ENCODE data around the gene RNF113B.

The RNF113B gene

GRCh38 chr13:98173431-98174152 lies 3.5 kb downstream of the RNF113B start:
- no peak for DNase-seq

GRCh38 chr13:98172590-98173422 lies 4.3 kb downstream of the RNF113B start:
- DNase-seq: no peak

GRCh38 chr13:98171900-98172589 lies 5.0 kb downstream of the RNF113B start:
- no peak for DNase-seq

- no peak for DNase-seq
Measured at GRCh38 chr13:98169331-98169730, 7.7 kb downstream of the RNF113B start.

GRCh38 chr13:98162935-98163334 lies 14.1 kb downstream of the RNF113B start:
- DNase-seq: no peak

- no peak for DNase-seq
Measured at GRCh38 chr13:98158172-98158899, 18.7 kb downstream of the RNF113B start.

GRCh38 chr13:98157609-98158008 lies 19.5 kb downstream of the RNF113B start:
- no peak for DNase-seq

- no peak for DNase-seq
Measured at GRCh38 chr13:98157188-98157587, 19.9 kb downstream of the RNF113B start.

GRCh38 chr13:98156259-98156658 lies 20.8 kb downstream of the RNF113B start:
- no peak for DNase-seq

- DNase-seq: no peak
Measured at GRCh38 chr13:98155475-98156109, 21.5 kb downstream of the RNF113B start.

- DNase-seq: no peak
Measured at GRCh38 chr13:98150832-98151479, 26.1 kb downstream of the RNF113B start.

- no peak for DNase-seq
Measured at GRCh38 chr13:98147521-98147920, 29.5 kb downstream of the RNF113B start.

GRCh38 chr13:98144801-98145350 lies 32.2 kb downstream of the RNF113B start:
- DNase-seq: no peak

- DNase-seq: no peak
Measured at GRCh38 chr13:98144027-98144741, 32.9 kb downstream of the RNF113B start.

- DNase-seq: no peak
Measured at GRCh38 chr13:98143601-98144026, 33.5 kb downstream of the RNF113B start.

- no peak for DNase-seq
Measured at GRCh38 chr13:98143157-98143553, 33.9 kb downstream of the RNF113B start.

- no peak for DNase-seq
Measured at GRCh38 chr13:98142380-98143156, 34.5 kb downstream of the RNF113B start, which contains the start of gene FARP1. Gene FARP1 (plus strand): TSS chr13:98143094. CDS start chr13:98213243, 70,149 bp downstream.

- DNase-seq: no peak
Measured at GRCh38 chr13:98141509-98142379, 35.3 kb downstream of the RNF113B start.

- DNase-seq: no peak
Measured at GRCh38 chr13:98141091-98141490, 36.0 kb downstream of the RNF113B start.

All from activated T-cell treated with anti-CD3 and anti-CD28 coated beads for 4 hours (primary cell).